ENCODE measurements around the gene DTD2. TPM values are rescaled to one million over a fixed set of nuclear protein-coding genes. Genes with fewer than 3 reads are reported as not detected.

DTD2 gene
- total RNA-seq, 1 experiment from 2014 or later = 14.8 TPM

DNA sequence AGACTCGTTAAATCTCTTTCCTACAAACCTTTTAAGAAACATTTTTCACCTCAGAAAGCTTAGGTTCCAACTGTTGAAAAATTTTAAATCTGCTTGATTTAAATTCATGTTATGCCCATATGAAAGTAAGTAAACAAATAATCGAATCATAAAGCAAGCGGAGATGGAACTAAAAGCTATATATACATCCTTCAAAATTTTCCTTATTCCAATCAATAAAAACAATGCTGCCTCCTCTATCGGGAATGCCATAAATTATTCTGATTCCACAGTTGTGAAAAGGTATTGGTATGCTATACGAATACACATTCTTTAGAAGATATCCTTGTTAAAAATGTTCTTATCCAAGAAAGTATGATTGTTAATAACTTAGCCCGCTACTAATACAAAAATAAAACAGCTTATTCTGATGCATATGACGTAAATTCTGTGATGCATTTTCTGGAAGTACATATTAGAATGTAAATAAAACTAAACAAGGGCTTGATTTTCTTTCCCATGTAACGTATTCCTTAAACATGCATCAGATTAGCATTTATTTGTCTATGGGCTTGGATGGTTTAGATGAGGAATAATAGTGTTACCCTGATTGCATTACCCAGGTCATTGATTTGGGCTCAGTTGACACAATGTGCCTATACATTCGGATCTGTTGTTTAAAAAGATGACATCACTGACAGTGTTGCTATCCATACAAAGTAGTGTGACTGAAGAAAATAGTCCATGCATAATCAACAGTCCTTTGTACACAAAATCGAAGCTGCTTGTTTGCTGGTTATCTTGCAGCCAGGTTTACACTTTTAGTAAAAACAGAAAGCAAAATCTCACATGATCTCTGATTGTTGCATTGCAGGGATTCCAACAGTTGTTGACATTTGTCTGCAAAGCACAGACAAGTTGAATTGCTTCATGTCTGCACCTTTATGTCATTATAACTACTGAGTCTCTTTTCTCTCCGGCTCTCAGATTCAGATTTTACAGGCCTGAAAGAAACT, 656 bp upstream of the DTD2 start:
- H3K23ac ChIP-seq (ENCODE audit: insufficient read length, low read depth, low read length) = no peak overlapping the region
- Mint-ChIP-seq H3K36me3 (ENCODE audit: insufficient read depth in 1 of 3, low read depth in 3 of 3) (peaks cover 0 to 4% (median 2%) of the 10 kb centered on the region in 3 experiments; a peak in 3 of 7 replicates), H3K9me3 (no peaks in the 10 kb centered on the region), H3K4me3 (peak overlapping the region; percentile 91 to 95), H3K27ac (peak overlapping the region in 1 of 3 experiments; percentile 27; a peak in 1 of 7 replicates), H3K27me3 (ENCODE audit: low read depth) (no peaks in the 10 kb centered on the region), H3K4me1 (peaks cover 23 to 26% of the 10 kb centered on the region in 2 experiments)
- no peak for DNase-seq
- no peaks in the 10 kb centered on the region for H3K9me3 ChIP-seq (ENCODE audit: control insufficient read depth, low read depth, low read length)
- no peak overlapping the region for H2AK5ac ChIP-seq (ENCODE audit: insufficient read length, low read length)
- no peak overlapping the region for H3T11ph ChIP-seq (ENCODE audit: low read length)
- no peak overlapping the region for H2BK120ac ChIP-seq (ENCODE audit: low read depth, low read length, poor library complexity, severe bottlenecking)
- TF ChIP-seq, protein P1, sequence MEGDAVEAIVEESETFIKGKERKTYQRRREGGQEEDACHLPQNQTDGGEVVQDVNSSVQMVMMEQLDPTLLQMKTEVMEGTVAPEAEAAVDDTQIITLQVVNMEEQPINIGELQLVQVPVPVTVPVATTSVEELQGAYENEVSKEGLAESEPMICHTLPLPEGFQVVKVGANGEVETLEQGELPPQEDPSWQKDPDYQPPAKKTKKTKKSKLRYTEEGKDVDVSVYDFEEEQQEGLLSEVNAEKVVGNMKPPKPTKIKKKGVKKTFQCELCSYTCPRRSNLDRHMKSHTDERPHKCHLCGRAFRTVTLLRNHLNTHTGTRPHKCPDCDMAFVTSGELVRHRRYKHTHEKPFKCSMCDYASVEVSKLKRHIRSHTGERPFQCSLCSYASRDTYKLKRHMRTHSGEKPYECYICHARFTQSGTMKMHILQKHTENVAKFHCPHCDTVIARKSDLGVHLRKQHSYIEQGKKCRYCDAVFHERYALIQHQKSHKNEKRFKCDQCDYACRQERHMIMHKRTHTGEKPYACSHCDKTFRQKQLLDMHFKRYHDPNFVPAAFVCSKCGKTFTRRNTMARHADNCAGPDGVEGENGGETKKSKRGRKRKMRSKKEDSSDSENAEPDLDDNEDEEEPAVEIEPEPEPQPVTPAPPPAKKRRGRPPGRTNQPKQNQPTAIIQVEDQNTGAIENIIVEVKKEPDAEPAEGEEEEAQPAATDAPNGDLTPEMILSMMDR (conservative IDR thresholded peaks at IDR 0.05) = no peak
- H4K20me1 ChIP-seq (ENCODE audit: control insufficient read depth, insufficient read depth, insufficient read length) = no peaks in the 10 kb centered on the region
- no peak overlapping the region for H4K5ac ChIP-seq (ENCODE audit: insufficient read length, low read depth, low read length)
- peak overlapping the region; percentile 90 for H3K4me2 ChIP-seq (ENCODE audit: insufficient read depth, insufficient read length, low read length)
- H3K4ac ChIP-seq (ENCODE audit: low read depth, low read length) = no peak overlapping the region
- H2BK12ac ChIP-seq (ENCODE audit: insufficient read length, low read depth, low read length) = no peak overlapping the region
- no peaks in the 10 kb centered on the region for H3K79me2 ChIP-seq (ENCODE audit: insufficient read depth, low read length)
- H4K8ac ChIP-seq (replicated peaks; ENCODE audit: insufficient read length, low read depth, low read length) = no peak overlapping the region
- peaks cover 5% of the 10 kb centered on the region for H3K23me2 ChIP-seq (ENCODE audit: insufficient read length, low read depth, low read length, poor library complexity, severe bottlenecking)
- H2AFZ ChIP-seq (ENCODE audit: low read length) = no peak overlapping the region
- no peaks in the 10 kb centered on the region for H3K4me1 ChIP-seq (ENCODE audit: insufficient read depth, low read length)
- no peak overlapping the region for H3K56ac ChIP-seq (ENCODE audit: insufficient read length, low read depth, low read length)
- no peak overlapping the region for H2BK20ac ChIP-seq (ENCODE audit: low read depth, low read length, poor library complexity, severe bottlenecking)
- no peak overlapping the region for H2BK15ac ChIP-seq (ENCODE audit: low read depth, low read length)
- no CpG with 5 or more reads among the region's 11 CpGs for WGBS (ENCODE audit: extremely low coverage, insufficient read length, low lambda C conversion rate)
- H4K91ac ChIP-seq (ENCODE audit: insufficient read length, low read depth, low read length) = no peak overlapping the region
- H2BK5ac ChIP-seq (ENCODE audit: insufficient read length, low read length) = no peak overlapping the region
- no peak overlapping the region for H3K27ac ChIP-seq (ENCODE audit: insufficient read length, low read depth, low read length)
- no peak overlapping the region for H3K9ac ChIP-seq (ENCODE audit: extremely low read depth, insufficient read length, low read length)
- H3K27me3 ChIP-seq (ENCODE audit: insufficient read depth, low read length) = no peaks in the 10 kb centered on the region
- H3K79me1 ChIP-seq (ENCODE audit: insufficient read depth, low read depth, low read length, poor library complexity, severe bottlenecking) = no peaks in the 10 kb centered on the region
- no peak overlapping the region for H3K18ac ChIP-seq (ENCODE audit: insufficient read length, low read depth, low read length)
- no peak overlapping the region for H3K14ac ChIP-seq (ENCODE audit: insufficient read depth, low read length)

Data from H9 (cell line).